NCI-H82 treated with DMSO at 0.1 percent for 48 hours (cell line): ENCODE measurements around the gene MARVELD3.
"Not testable (repeated sequence)": the region's sequence is repeated elsewhere in the genome, so short reads cannot be mapped to it uniquely, and the experiment has no call there.

Source experiments
- DNase-seq: peaks from one replicate; lab custom pipeline; 2025; ENCODE audit not compliant: unreplicated experiment; lab: John Stamatoyannopoulos, UW

The MARVELD3 gene, protein sequence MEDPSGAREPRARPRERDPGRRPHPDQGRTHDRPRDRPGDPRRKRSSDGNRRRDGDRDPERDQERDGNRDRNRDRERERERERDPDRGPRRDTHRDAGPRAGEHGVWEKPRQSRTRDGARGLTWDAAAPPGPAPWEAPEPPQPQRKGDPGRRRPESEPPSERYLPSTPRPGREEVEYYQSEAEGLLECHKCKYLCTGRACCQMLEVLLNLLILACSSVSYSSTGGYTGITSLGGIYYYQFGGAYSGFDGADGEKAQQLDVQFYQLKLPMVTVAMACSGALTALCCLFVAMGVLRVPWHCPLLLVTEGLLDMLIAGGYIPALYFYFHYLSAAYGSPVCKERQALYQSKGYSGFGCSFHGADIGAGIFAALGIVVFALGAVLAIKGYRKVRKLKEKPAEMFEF

DNA sequence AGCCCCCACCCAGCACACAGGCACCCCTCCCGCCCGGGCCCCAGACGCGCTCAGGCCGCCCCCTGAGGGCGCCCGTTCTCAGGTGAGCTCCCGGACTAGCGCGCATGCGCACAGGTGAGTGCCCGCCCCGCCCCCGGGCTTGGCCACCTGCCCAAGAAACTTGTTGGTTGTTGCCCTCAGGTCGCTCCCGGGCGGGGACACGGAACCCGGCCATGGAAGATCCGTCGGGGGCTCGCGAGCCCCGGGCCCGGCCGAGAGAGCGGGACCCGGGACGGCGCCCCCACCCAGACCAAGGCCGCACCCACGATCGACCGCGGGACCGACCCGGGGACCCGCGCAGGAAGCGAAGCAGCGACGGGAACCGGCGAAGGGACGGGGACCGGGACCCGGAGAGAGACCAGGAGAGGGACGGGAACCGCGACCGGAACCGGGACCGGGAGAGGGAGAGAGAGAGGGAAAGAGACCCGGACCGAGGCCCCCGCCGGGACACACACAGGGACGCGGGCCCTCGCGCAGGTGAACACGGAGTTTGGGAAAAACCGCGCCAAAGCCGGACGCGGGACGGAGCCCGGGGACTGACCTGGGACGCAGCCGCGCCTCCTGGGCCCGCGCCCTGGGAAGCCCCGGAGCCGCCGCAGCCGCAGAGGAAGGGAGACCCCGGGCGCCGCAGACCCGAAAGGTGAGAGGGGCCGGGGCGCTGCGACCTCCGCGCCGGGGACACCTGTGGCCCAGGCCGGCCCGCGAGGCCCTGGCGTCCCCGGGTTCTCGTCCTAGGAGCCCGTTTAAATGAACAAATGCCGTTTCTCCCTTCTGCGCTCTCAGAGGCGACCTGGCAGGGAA lies at the start of gene MARVELD3:
Gene MARVELD3 (plus strand): TSS at position 167 of the 840 bp plus-strand sequence. CDS start 46 bp downstream, at position 213.
- no peak for DNase-seq

DNA sequence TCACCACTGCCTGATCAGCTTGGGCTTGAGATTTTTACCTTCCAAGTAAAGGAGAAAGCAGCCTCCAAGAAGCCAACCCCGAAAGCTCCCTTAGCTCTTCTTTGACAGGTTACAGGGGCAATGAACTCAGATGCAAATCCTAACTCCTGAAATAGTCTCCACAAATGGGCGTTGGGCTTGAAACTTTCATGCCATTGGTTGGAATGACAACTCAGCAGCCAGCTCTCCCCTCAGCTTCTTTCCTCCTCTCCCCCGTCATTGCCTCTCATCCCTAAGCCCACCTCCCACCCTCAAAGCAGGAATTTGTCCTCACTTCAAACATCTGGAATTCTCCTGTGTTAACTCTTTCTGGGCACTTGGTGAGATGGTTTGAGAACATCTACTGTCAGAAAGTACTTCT lies 49.0 kb upstream of the MARVELD3 start, which contains the start of gene TAT:
Gene TAT (minus strand): TSS at position 122 of the 400 bp plus-strand sequence. CDS start 677 bp downstream, outside the sequence.
- no peak for DNase-seq

DNA sequence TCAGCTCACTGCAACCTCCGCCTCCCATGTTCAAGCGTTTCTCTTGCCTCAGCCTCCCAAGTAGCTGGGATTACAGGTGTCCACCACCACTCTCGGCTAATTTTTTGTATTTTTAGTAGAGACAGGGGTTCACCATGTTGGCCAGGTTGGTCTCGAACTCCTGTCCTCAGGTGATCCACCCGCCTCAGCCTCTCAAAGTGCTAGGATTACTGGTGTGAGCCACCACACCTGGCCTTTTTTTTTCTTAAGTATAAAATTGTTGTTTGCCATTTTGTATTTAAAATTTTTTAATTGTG lies 43.5 kb upstream of the MARVELD3 start:
- DNase-seq = not testable (repeated sequence)

DNA sequence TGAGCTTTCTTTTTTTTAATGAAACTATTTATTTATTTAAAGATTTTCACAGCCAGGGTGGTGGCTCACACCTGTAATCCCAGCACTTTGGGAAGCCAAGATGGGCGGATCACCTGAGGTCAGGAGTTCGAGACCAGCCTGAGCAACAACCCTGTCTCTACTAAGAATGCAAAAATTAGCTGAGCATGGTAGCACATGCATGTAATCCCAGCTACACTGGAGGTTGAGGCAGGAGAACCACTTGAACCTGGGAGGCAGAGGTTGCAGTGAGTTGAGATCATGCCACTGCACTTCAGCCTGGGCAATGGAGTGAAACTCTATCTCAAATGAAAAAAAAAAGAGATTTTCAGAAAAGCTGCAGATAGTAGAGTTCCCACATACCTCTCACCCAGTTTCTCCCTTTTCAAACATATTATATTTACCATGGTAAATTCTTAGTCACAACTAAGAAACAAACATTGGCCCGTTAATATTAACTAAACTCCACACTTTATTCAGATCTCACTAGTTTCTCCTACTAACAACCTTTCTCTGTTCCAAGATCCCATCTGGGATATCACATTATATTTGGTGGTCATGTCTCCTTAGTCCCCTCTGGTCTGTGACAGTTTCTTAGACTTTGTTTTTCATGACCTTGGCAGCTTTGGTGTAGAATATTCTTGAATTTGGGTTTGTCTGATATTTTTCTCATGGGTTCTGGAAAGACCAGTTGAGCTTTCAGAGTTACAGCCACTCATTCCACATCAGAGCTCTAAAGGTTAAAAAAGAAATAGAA lies 41.3 kb upstream of the MARVELD3 start:
- DNase-seq = no peak

DNA sequence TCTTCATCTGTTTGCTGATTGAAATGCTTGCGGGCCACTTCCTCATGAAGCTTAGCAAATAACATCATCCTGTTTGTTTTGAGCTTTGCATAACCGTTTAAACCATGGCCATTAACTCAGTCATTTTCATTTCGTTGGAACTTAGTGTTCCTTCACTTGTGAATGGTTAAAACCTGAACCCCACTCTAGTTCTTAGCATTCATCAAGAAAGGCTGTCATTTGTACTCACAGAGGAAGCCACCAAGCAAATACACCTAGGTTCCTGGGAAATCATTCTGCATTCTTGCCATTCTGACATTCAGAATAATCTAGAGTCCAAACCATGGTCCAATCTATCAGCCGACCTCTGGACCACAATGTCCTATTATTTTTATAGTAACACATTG lies 40.7 kb upstream of the MARVELD3 start:
- no peak for DNase-seq

DNA sequence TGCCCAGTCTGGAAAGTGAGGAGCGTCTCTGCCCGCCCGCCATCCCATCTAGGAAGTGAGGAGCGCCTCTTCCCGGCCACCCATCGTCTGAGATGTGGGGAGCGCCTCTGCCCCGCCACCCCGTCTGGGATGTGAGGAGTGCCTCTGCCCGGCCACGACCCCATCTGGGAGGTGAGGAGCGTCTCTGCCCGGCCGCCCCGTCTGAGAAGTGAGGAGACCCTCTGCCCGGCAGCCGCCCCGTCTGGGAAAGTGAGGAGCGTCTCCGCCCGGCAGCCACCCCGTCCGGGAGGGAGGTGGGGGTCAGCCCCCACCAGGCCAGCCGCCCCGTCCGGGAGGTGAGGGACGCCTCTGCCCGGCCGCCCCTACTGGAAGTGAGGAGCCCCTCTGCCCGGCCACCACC lies 36.6 kb upstream of the MARVELD3 start:
- not testable (repeated sequence) for DNase-seq

DNA sequence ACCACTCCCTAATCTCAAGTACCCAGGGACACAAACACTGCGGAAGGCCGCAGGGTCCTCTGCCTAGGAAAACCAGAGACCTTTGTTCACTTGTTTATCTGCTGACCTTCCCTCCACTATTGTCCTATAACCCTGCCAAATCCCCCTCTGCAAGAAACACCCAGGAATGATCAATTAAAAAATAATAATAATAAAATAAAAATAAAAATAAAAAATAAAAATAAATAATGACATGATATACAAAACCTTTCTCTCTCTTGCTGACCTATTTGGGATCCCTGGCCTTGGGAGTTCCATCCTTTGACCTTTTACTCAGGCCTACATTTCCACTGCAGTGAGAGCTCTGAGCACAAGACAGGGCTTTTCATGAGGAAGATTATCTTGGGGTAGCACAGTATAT lies 35.9 kb upstream of the MARVELD3 start:
- DNase-seq = not testable (repeated sequence)

DNA sequence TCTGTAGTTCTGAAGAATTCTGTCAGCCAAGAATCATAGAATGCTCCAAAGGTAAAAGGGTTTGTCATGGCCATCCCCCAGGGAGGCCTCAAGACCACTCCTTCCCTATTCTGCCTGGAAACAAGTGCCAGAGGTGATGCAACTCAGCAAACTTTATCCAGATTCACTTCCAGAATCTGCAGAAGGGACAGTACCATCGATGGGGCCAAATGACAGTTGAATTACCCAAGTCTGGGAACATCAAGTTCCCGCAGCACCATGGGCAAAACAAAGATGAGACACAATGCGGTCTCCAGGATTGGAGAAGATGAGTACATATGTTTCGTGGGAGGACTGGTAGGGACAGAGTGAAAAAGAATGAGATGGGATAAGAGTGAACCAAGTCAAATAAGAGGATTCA lies 35.4 kb upstream of the MARVELD3 start:
- DNase-seq = no peak

DNA sequence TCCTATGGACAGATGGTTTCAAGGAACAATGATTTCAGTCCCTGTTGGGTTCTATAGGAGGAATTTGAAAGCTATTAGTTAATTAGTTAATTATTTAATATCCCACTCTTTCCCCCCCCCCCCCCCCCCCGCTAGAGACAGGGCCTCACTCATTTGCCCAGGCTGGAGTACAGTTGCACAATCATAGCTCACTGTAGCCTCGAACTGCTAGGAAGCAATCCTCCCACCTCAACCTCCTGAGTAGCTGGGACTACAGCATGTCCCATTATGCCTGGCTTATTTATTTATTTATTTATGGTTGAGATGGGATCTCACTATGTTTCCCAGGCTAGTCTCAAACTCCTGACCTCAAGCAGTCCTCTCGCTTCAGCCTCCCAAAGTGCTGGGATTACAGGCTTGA lies 34.1 kb upstream of the MARVELD3 start:
- DNase-seq = no peak

DNA sequence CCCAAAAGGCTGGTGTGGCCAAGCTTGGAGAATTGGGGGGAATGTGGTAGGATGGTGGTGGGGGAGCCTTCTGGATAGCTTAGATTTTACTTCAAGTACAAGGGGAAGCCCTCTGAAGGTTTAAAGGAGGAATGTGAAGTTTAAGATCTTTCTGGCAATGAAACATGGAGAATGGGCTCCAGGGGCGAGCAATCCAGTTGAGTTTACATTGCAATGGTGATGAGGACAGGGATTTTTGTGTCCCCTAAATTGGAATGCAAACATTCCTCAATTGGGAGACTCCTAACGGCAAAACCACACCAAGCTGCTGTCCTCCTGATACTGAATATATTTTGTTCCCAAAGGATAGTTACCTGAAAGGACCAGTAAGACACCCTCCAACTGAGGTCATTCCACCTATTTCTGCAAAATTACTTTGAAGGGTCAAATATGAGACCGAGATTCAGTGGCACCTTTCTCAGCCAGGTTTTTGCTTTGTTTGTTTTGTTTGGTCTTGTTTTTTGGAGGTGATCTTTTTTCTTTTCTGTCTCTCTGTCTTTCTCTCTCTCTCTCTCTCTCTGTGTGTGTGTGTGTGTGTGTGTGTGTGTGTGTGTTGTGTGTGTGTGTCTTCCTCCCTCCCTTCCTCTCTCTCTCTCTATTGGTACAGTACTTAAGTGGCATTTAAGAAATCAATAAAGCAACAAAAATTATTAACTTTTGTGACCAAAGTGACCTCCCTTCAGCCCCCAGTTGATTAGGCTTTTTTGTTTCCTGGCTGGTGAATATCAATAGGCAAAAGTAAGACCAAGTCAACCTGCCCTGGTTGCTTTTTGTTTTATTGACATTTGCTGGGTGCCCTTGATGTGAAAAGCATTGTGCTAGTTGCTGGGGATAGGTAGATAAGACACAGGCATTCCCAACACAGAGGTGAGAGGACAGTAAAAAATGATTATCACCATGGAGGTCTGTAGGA lies 32.7 kb upstream of the MARVELD3 start:
- no peak for DNase-seq

DNA sequence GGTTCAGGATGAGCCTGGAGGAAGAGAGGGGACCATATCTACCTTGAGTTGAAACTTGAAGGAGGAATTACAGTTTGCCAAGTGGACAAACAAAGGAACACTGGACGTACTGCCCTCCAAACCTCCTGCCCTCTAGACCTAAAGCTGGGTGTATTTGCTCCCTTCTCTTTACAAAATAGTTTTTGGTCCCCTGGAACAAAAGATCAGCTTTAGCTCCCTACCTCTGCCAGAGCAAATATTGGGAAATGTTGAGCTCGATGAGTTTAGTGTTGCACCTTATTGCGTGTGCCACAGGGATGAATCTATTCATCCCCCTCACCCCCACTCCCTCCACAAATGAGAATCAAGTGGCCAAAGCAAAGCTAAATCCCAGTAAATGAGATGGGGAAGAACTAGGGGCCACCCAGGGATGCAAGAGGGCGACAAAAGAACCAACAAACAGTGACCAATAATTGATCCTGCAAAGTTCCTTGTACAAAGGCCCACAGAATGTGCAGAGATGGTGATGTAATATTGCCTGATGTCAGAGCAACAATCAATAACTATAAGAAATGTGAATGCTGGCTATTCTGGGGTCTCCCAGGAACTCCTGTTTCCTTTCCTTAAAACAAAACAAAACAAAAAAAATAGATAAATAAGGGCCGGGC lies 31.9 kb upstream of the MARVELD3 start:
- no peak for DNase-seq

DNA sequence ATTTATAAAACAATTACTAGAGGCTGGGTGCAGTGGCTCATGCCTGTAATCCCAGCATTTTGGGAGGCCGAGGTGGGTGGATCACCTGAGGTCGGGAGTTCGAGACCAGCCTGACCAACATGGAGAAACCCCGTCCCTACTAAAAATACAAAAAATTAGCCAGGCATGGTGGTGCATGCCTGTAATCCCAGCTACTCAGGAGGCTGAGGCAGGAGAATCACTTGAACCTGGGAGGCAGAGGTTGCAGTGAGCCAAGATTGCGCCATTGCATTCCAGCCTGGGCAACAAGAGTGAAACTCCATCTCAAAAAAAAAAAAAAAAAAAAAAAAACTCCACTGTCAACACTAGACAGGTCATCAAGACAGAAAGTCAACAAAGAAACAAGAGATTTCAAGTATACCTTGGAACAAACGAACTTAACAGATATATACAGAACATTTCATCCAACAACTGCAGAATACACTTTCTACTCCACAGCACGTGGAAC lies 30.6 kb upstream of the MARVELD3 start:
- DNase-seq = not testable (repeated sequence)

DNA sequence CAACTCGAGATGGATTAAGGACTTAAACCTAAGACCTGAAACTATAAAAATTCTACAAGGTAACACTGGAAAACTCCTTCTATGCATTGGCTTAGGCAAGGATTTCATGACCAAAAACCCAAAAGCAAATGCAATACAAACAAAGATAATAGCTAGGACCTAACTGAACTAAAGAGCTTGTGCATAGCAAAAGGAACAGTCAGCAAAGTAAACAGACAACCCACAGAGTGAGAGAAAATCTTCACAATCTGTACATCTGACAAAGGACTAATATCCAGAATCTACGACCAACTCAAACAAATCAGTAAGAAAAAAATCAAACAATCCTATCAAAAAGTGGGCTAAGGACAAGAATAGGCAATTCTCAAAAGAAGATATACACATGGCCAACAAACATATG lies 27.6 kb upstream of the MARVELD3 start:
- not testable (repeated sequence) for DNase-seq

DNA sequence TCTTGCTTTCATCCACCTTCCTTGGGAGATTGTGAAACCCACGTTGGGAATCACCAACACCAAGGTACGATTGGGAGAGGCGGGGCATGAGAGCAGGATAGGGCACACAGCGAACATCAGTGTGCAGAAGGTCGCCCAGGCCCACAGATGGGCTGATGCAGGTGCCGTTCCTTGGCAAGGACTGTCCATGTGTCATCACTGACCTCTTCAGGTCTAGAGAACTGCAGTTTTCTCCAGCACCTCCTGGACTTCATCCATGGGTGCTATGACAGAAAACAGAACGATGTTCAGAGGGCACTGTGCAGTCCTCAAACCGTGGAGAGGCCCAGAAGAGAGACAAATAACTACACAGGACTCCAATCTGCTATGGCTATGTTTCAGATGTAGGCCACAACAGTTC lies 25.2 kb upstream of the MARVELD3 start:
- DNase-seq = no peak

DNA sequence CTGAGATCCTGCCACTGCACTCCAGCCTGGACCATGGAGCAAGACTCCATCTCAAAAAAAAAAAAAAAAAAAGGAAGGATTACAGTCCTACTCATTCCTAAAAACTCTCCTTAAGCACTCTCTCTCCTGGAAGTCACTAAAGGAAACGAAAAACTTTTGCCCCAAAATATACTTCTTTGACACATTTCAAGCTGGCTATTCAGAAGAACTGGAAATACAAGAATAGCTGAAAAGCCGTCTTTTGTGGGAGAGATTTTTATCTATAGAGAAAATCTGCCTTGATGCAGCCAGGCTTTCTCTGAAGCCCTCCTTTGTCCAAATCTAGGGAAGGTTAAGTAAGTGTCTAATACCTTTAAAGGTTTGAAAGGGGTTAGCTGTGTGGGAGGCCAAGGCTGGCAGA lies 16.9 kb upstream of the MARVELD3 start:
- no peak for DNase-seq

DNA sequence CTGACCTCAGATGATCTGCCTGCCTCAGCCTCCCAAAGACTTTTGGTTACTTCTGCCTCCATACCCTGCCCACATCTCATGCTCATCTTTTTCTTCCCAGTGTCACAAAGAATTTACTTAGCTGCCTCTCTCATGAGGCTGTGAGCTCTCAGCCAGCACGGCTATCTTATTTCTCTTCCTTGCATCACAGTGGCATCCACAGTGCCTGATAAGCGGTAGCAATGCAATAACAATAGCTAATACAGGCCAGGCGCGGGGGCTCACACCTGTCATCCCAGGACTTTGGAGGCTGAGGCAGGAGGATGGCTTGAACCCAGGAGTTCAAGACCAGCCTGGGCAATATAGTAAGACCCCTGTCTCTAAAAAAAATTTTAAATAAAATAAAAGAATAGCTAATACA lies 15.5 kb upstream of the MARVELD3 start:
- no peak for DNase-seq

DNA sequence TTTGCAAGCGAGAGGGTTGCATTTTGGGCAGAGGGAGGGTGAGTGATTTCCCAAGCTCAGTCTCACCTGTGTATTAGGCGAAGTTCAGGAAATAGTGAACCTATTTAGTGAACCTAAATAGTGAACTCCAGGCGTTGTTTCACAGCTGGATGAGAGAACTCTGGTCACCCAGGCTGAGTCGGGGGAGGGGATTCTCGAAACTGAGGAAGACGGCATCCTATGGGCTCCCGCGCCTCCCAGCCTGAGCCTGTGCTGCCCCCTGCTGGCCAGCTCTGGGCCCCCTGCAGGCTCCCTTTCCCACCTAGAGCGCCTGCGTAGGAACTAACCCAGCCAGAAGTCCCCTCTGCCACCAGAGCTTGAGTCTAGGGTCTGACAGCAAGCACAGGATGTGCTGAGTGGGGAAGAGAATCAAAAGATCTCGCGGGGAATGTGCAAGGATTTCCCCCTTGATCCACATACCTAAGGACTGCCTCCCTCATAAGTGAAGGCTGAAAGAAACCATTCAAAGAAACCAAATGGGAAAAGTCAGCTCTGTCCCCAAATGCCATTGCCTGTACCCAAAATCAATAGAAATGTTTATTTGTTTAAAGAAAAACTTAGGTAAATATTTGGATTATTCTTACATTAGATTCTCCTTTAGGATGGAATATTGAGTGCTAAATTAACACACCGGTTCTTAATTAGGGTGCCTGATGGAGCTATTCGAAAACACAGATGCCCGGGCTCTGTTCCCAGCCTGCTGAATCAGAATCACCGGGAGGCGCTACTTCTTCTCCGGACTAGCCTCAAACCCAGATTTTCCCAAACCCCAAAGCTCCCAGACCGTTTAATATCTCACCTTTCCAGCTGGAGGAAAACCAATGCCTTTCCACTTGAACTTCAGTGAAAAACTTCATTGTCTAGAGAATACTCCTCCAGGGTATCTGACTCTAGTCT lies 14.8 kb upstream of the MARVELD3 start:
- peak; percentile 41 for DNase-seq

DNA sequence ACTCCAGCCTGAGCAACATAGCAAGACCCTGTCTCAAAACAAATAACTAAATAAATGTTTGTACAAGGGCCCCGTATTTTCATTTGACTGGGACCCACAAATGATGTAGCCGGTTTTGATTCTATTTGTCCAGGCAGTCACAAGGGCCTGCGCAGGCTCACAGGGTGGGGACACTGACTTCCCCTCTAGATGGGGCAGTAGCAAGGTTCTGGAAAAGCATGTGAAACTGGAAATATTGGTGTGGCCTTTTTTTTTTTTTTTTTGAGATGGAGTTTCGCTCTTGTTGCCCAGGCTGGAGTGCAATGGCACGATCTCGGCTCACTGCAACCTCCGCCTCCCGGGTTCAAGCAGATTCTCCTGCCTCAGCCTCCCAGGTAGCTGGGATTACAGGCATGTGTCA lies 11.0 kb upstream of the MARVELD3 start:
- DNase-seq = not testable (repeated sequence)

DNA sequence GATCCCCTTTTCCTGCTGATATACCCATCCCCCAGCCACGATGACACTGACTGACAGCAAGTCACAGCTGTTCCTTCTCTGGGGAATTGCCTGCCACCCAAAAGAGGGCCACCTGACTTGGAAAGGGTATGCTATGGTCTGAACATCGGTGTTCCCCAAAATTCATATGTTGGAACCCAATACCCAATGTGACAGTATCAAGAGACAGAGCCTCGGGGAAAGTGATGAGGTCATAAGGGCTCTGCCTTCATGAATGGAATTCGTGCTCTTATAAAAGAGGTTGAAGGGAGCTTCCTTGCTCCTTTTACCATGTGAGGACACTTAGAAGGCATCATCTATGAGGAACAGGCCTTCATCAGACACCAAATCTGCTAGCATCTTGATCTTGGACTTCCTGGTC lies 7.6 kb upstream of the MARVELD3 start:
- DNase-seq = no peak
